ENCODE measurements around the gene ABCC1. TPM values are rescaled to one million over a fixed set of nuclear protein-coding genes. Genes with fewer than 3 reads are reported as not detected.

Gene ABCC1
- total and polyA plus RNA-seq, 4 donors, result 8.6 to 15.5 (median 13.4) TPM

- no peaks in the 10 kb centered on the region for H3K36me3 ChIP-seq (ENCODE audit: control insufficient read depth, insufficient read depth, low read length)
- H3K4me3 ChIP-seq (ENCODE audit: low read depth, low read length), result no peak overlapping the region
- H3K27ac ChIP-seq (ENCODE audit: low read depth, low read length), result no peak overlapping the region
- H3K4me1 ChIP-seq (ENCODE audit: control insufficient read depth, insufficient read depth, low read length), result no peaks in the 10 kb centered on the region
- no peak for DNase-seq (ENCODE audit: low read depth in 4 of 6, low spot score in 6 of 6)
- 33% methylated on average over 1 of the region's 1 CpG for WGBS (ENCODE audit: insufficient coverage)
- H3K9me3 ChIP-seq (ENCODE audit: control insufficient read depth, insufficient read depth, low read length), result no peaks in the 10 kb centered on the region
- H3K27me3 ChIP-seq (ENCODE audit: control insufficient read depth, insufficient read depth, low read length), result no peaks in the 10 kb centered on the region
Observed at GRCh38 chr16:16003719-16004313, 54.4 kb downstream of the ABCC1 start.

- no CpG with 5 or more reads among the region's 5 CpGs for WGBS (ENCODE audit: insufficient coverage)
- no peaks in the 10 kb centered on the region for H3K27me3 ChIP-seq (ENCODE audit: control insufficient read depth, insufficient read depth, low read length)
- no peak for DNase-seq (ENCODE audit: low read depth in 4 of 6, low spot score in 6 of 6)
- H3K36me3 ChIP-seq (ENCODE audit: control insufficient read depth, insufficient read depth, low read length), result peaks cover under 1% of the 10 kb centered on the region
- no peaks in the 10 kb centered on the region for H3K9me3 ChIP-seq (ENCODE audit: control insufficient read depth, insufficient read depth, low read length)
- no peaks in the 10 kb centered on the region for H3K4me1 ChIP-seq (ENCODE audit: control insufficient read depth, insufficient read depth, low read length)
- no peak overlapping the region for H3K27ac ChIP-seq (ENCODE audit: low read depth, low read length)
- no peak overlapping the region for H3K4me3 ChIP-seq (ENCODE audit: low read depth, low read length)
Observed at GRCh38 chr16:16004314-16004749, 54.9 kb downstream of the ABCC1 start.

- no peaks in the 10 kb centered on the region for H3K9me3 ChIP-seq (ENCODE audit: control insufficient read depth, insufficient read depth, low read length)
- DNase-seq (ENCODE audit: low read depth in 4 of 6, low spot score in 6 of 6), result no peak
Observed at GRCh38 chr16:16005721-16006120, 56.3 kb downstream of the ABCC1 start.

GRCh38 chr16:16006650-16007049, 57.2 kb downstream of the ABCC1 start:
- Histone ChIP-seq H3K4me1 (ENCODE audit: control insufficient read depth, insufficient read depth, low read length) (no peaks in the 10 kb centered on the region), H3K36me3 (ENCODE audit: control insufficient read depth, insufficient read depth, low read length) (peaks cover 21% of the 10 kb centered on the region), H3K27ac (ENCODE audit: low read depth, low read length) (no peak overlapping the region), H3K4me3 (ENCODE audit: low read depth, low read length) (no peak overlapping the region), H3K9me3 (ENCODE audit: control insufficient read depth, insufficient read depth, low read length) (no peaks in the 10 kb centered on the region), H3K27me3 (ENCODE audit: control insufficient read depth, insufficient read depth, low read length) (no peaks in the 10 kb centered on the region)
- no peak for DNase-seq (ENCODE audit: low read depth in 4 of 6, low spot score in 6 of 6)
- WGBS (ENCODE audit: insufficient coverage), result 98% methylated on average over 7 of the region's 8 CpGs

More at GRCh38 chr16:16005721-16006120, 56.3 kb downstream of the ABCC1 start:
- H3K4me1 ChIP-seq (ENCODE audit: control insufficient read depth, insufficient read depth, low read length), result no peaks in the 10 kb centered on the region
- peaks cover 14% of the 10 kb centered on the region for H3K36me3 ChIP-seq (ENCODE audit: control insufficient read depth, insufficient read depth, low read length)
- H3K27me3 ChIP-seq (ENCODE audit: control insufficient read depth, insufficient read depth, low read length), result no peaks in the 10 kb centered on the region
- H3K4me3 ChIP-seq (ENCODE audit: low read depth, low read length), result no peak overlapping the region
- H3K27ac ChIP-seq (ENCODE audit: low read depth, low read length), result no peak overlapping the region
- WGBS (ENCODE audit: insufficient coverage), result 98% methylated on average over 6 of the region's 8 CpGs

- Histone ChIP-seq H3K4me1 (ENCODE audit: control insufficient read depth, insufficient read depth, low read length) (no peaks in the 10 kb centered on the region), H3K9me3 (ENCODE audit: control insufficient read depth, insufficient read depth, low read length) (no peaks in the 10 kb centered on the region), H3K27me3 (ENCODE audit: control insufficient read depth, insufficient read depth, low read length) (no peaks in the 10 kb centered on the region), H3K4me3 (ENCODE audit: low read depth, low read length) (no peak overlapping the region), H3K27ac (ENCODE audit: low read depth, low read length) (no peak overlapping the region), H3K36me3 (ENCODE audit: control insufficient read depth, insufficient read depth, low read length) (peaks cover 26% of the 10 kb centered on the region)
- WGBS (ENCODE audit: insufficient coverage), result 75% methylated on average over 5 of the region's 11 CpGs
- DNase-seq (ENCODE audit: low read depth in 4 of 6, low spot score in 6 of 6), result no peak
Observed at GRCh38 chr16:16007743-16008111, 58.3 kb downstream of the ABCC1 start.

GRCh38 chr16:16008666-16009065, 59.2 kb downstream of the ABCC1 start:
- no peak for DNase-seq (ENCODE audit: low read depth in 4 of 6, low spot score in 6 of 6)
- WGBS (ENCODE audit: insufficient coverage), result no CpG with 5 or more reads among the region's 2 CpGs
- no peaks in the 10 kb centered on the region for H3K9me3 ChIP-seq (ENCODE audit: control insufficient read depth, insufficient read depth, low read length)
- no peak overlapping the region for H3K4me3 ChIP-seq (ENCODE audit: low read depth, low read length)
- peaks cover 27% of the 10 kb centered on the region for H3K36me3 ChIP-seq (ENCODE audit: control insufficient read depth, insufficient read depth, low read length)
- no peaks in the 10 kb centered on the region for H3K4me1 ChIP-seq (ENCODE audit: control insufficient read depth, insufficient read depth, low read length)
- no peak overlapping the region for H3K27ac ChIP-seq (ENCODE audit: low read depth, low read length)
- H3K27me3 ChIP-seq (ENCODE audit: control insufficient read depth, insufficient read depth, low read length), result no peaks in the 10 kb centered on the region

GRCh38 chr16:16009401-16009800, 60.0 kb downstream of the ABCC1 start:
- Histone ChIP-seq H3K4me3 (ENCODE audit: low read depth, low read length) (no peak overlapping the region), H3K27ac (ENCODE audit: low read depth, low read length) (no peak overlapping the region), H3K4me1 (ENCODE audit: control insufficient read depth, insufficient read depth, low read length) (no peaks in the 10 kb centered on the region), H3K9me3 (ENCODE audit: control insufficient read depth, insufficient read depth, low read length) (no peaks in the 10 kb centered on the region), H3K27me3 (ENCODE audit: control insufficient read depth, insufficient read depth, low read length) (no peaks in the 10 kb centered on the region), H3K36me3 (ENCODE audit: control insufficient read depth, insufficient read depth, low read length) (peaks cover 29% of the 10 kb centered on the region)
- no peak for DNase-seq (ENCODE audit: low read depth in 4 of 6, low spot score in 6 of 6)
- 91% methylated on average over 8 of the region's 11 CpGs for WGBS (ENCODE audit: insufficient coverage)

- Histone ChIP-seq H3K9me3 (ENCODE audit: control insufficient read depth, insufficient read depth, low read length) (no peaks in the 10 kb centered on the region), H3K4me3 (ENCODE audit: low read depth, low read length) (no peak overlapping the region), H3K27ac (ENCODE audit: low read depth, low read length) (no peak overlapping the region), H3K27me3 (ENCODE audit: control insufficient read depth, insufficient read depth, low read length) (no peaks in the 10 kb centered on the region), H3K36me3 (ENCODE audit: control insufficient read depth, insufficient read depth, low read length) (peaks cover 36% of the 10 kb centered on the region), H3K4me1 (ENCODE audit: control insufficient read depth, insufficient read depth, low read length) (no peaks in the 10 kb centered on the region)
- DNase-seq (ENCODE audit: low read depth in 4 of 6, low spot score in 6 of 6), result no peak
- 100% methylated on average over 1 of the region's 3 CpGs for WGBS (ENCODE audit: insufficient coverage)
Observed at GRCh38 chr16:16010194-16010593, 60.8 kb downstream of the ABCC1 start.

- no peaks in the 10 kb centered on the region for H3K9me3 ChIP-seq (ENCODE audit: control insufficient read depth, insufficient read depth, low read length)
- peaks cover 45% of the 10 kb centered on the region for H3K36me3 ChIP-seq (ENCODE audit: control insufficient read depth, insufficient read depth, low read length)
- H3K27ac ChIP-seq (ENCODE audit: low read depth, low read length), result no peak overlapping the region
- WGBS (ENCODE audit: insufficient coverage), result 97% methylated on average over 3 of the region's 5 CpGs
- no peak for DNase-seq (ENCODE audit: low read depth in 4 of 6, low spot score in 6 of 6)
- no peaks in the 10 kb centered on the region for H3K27me3 ChIP-seq (ENCODE audit: control insufficient read depth, insufficient read depth, low read length)
- no peaks in the 10 kb centered on the region for H3K4me1 ChIP-seq (ENCODE audit: control insufficient read depth, insufficient read depth, low read length)
- H3K4me3 ChIP-seq (ENCODE audit: low read depth, low read length), result no peak overlapping the region
Observed at GRCh38 chr16:16012144-16012543, 62.7 kb downstream of the ABCC1 start.

- H3K9me3 ChIP-seq (ENCODE audit: control insufficient read depth, insufficient read depth, low read length), result no peaks in the 10 kb centered on the region
- H3K27ac ChIP-seq (ENCODE audit: low read depth, low read length), result no peak overlapping the region
- WGBS (ENCODE audit: insufficient coverage), result 100% methylated on average over 3 of the region's 6 CpGs
- H3K27me3 ChIP-seq (ENCODE audit: control insufficient read depth, insufficient read depth, low read length), result no peaks in the 10 kb centered on the region
- peaks cover 57% of the 10 kb centered on the region for H3K36me3 ChIP-seq (ENCODE audit: control insufficient read depth, insufficient read depth, low read length)
- no peak overlapping the region for H3K4me3 ChIP-seq (ENCODE audit: low read depth, low read length)
- DNase-seq (ENCODE audit: low read depth in 4 of 6, low spot score in 6 of 6), result no peak
- H3K4me1 ChIP-seq (ENCODE audit: control insufficient read depth, insufficient read depth, low read length), result no peaks in the 10 kb centered on the region
Observed at GRCh38 chr16:16013812-16014211, 64.4 kb downstream of the ABCC1 start.

All from spinal cord (tissue), 10 donors.